ENCODE results near the gene ZNF497. TPM values are rescaled to one million over a fixed set of nuclear protein-coding genes. Genes with fewer than 3 reads are reported as not detected.

Gene ZNF497
- total and polyA plus RNA-seq, 2 of the 13 experiments (the other 11 are each of a cell fraction or from before 2014, with no cell fraction given) = 1.5 to 1.9 TPM

GRCh38 chr19:58408152-58409009 lies 45.8 kb upstream of the ZNF497 start, which contains the start of gene ZNF584 (continued):
- TF ChIP-seq LBX2 (CRISPR knock-in tag; IDR thresholded peaks at IDR 0.05; ENCODE audit: borderline replicate concordance) = no peak; the same call in 1 of the 2 replicates
- no peak for TF ChIP-seq ZNF75D (CRISPR knock-in tag; IDR thresholded peaks at IDR 0.05; ENCODE audit: borderline replicate concordance)
- no peak for TF ChIP-seq RORA (CRISPR knock-in tag; IDR thresholded peaks at IDR 0.05)
- peak; percentile 37; the same call in 1 of the 2 replicates for TF ChIP-seq NR0B2 (CRISPR knock-in tag; IDR thresholded peaks at IDR 0.05)
- TF ChIP-seq ZNF543 (CRISPR knock-in tag; IDR thresholded peaks at IDR 0.05) = peak; percentile 79; the same call in 1 of the 2 replicates
- TF ChIP-seq GTF2F1 (IDR thresholded peaks at IDR 0.05; ENCODE audit: low read length) = no peak
- no peak for TF ChIP-seq ZNF580 (CRISPR knock-in tag; IDR thresholded peaks at IDR 0.05; ENCODE audit: borderline replicate concordance, low read depth)
- TF ChIP-seq ZBTB14 (CRISPR knock-in tag; IDR thresholded peaks at IDR 0.05) = no peak
- TF ChIP-seq, protein P1, sequence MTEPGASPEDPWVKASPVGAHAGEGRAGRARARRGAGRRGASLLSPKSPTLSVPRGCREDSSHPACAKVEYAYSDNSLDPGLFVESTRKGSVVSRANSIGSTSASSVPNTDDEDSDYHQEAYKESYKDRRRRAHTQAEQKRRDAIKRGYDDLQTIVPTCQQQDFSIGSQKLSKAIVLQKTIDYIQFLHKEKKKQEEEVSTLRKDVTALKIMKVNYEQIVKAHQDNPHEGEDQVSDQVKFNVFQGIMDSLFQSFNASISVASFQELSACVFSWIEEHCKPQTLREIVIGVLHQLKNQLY (CRISPR knock-in tag; IDR thresholded peaks at IDR 0.05) = 0 out of 2 replicates have a peak, but pooled peaks have one; percentile 0
- peak; percentile 89 for TF ChIP-seq AGO2 (optimal IDR thresholded peaks at IDR 0.05; ENCODE audit: low read depth, low read length)
- peak; percentile 80 for TF ChIP-seq YY1 (IDR thresholded peaks at IDR 0.05; ENCODE audit: insufficient read depth, insufficient replicate concordance, low read depth, low read length)
- no peak for TF ChIP-seq ISL2 (CRISPR knock-in tag; IDR thresholded peaks at IDR 0.05)
- TF ChIP-seq ATF2 (CRISPR knock-in tag; IDR thresholded peaks at IDR 0.05) = no peak; the same call in 1 of the 2 replicates
- no peak for TF ChIP-seq POGZ (CRISPR knock-in tag; IDR thresholded peaks at IDR 0.05)
- peak; percentile 75; the same call in 1 of the 2 replicates for TF ChIP-seq HES4 (CRISPR knock-in tag; IDR thresholded peaks at IDR 0.05; ENCODE audit: borderline replicate concordance)
- peak; percentile 52; the same call in 1 of the 2 replicates for TF ChIP-seq SMYD3 (CRISPR knock-in tag; IDR thresholded peaks at IDR 0.05)
- peak; percentile 78; the same call in 1 of the 2 replicates for TF ChIP-seq IRF9 (CRISPR knock-in tag; IDR thresholded peaks at IDR 0.05; ENCODE audit: borderline replicate concordance)
